T-helper 1 cell treated with Interleukin-12 subunit alpha and Interleukin-12 subunit beta and Interleukin-4 antibody, amounts not matched to agents 30 μg/mL and 1 μg/mL, for 36 hours (primary cell): ENCODE results near the gene PANK4.

Source experiments
- H3K27ac Mint-ChIP-seq: one replicate; pipeline ENCODE4 v1.8.0; 2021; ENCODE audit warnings: mild to moderate bottlenecking, mixed read lengths
- H3K27me3 Mint-ChIP-seq: one replicate; pipeline ENCODE4 v1.8.0; 2021; ENCODE audit warnings: low read depth, mixed read lengths
- H3K36me3 Mint-ChIP-seq: one replicate; pipeline ENCODE4 v1.8.0; 2021; ENCODE audit warnings: low read depth, mixed read lengths
- H3K4me1 Mint-ChIP-seq: one replicate; pipeline ENCODE4 v1.8.0; 2021; ENCODE audit warnings: low read depth, mixed read lengths
- H3K4me3 Mint-ChIP-seq: one replicate; pipeline ENCODE4 v1.8.0; 2021; ENCODE audit warnings: mild to moderate bottlenecking, moderate library complexity, mixed read lengths
- H3K9me3 Mint-ChIP-seq: one replicate; pipeline ENCODE4 v1.8.0; 2021; ENCODE audit warnings: mixed read lengths

The PANK4 gene

DNA sequence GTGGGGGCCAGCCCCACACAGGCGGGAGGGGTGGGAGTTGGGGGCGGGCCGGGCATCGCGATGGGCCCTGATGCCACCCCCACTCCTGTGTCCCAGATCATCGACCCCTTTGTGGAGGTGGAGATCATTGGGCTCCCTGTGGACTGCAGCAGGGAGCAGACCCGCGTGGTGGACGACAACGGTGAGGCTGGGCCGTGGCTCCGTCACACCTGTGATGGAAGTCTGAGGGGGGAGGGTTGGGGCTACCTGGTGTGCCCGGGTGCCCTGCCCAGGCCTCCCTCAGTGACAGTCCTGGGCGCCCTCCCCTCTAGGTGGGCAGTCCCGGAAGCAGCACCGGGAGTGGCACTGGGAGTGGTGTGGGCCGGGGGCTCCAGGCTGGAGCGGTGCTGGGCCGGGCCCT lies 27.7 kb downstream of the PANK4 start:
- H3K27me3 Mint-ChIP-seq: no peaks in the 10 kb centered on the region
- peaks cover 3% of the 10 kb centered on the region for H3K4me1 Mint-ChIP-seq
- no peak overlapping the region for H3K27ac Mint-ChIP-seq
- no peaks in the 10 kb centered on the region for H3K36me3 Mint-ChIP-seq
- no peaks in the 10 kb centered on the region for H3K9me3 Mint-ChIP-seq
- no peak overlapping the region for H3K4me3 Mint-ChIP-seq

GRCh38 chr1:2497891-2498290 lies 28.5 kb downstream of the PANK4 start:
- Mint-ChIP-seq H3K4me3 (no peak overlapping the region), H3K4me1 (peaks cover 3% of the 10 kb centered on the region), H3K36me3 (no peaks in the 10 kb centered on the region), H3K27me3 (no peaks in the 10 kb centered on the region), H3K9me3 (no peaks in the 10 kb centered on the region), H3K27ac (no peak overlapping the region)

GRCh38 chr1:2496746-2497145 lies 29.6 kb downstream of the PANK4 start:
- Mint-ChIP-seq H3K4me3 (no peak overlapping the region), H3K9me3 (no peaks in the 10 kb centered on the region), H3K36me3 (no peaks in the 10 kb centered on the region), H3K27me3 (no peaks in the 10 kb centered on the region), H3K27ac (no peak overlapping the region), H3K4me1 (peaks cover 3% of the 10 kb centered on the region)

DNA sequence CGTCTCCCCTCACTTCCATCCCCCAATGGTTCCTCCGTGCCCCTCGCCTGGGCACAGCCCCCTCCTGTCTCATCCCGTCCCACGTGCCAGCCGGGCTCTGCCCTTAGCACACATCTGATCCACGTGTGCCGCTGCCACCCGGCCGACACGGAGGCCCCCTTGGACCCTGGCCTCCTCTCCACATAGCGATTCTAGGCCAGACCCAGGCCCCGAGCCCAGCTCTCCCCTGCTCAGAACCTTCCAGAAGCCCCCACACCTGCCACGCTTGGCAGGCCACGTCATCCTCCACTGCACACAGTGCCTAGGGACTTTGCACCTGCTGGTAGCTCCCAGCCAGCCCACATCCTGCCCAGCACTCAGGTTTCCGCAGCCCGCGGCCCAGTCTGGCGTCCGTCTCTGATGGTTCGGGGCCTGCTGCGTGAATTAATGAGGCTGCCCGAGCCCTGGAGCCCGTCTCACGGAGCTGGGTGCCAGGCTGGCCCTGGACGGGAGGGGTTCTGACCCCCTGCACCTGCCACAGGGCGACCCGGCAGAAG lies 30.2 kb downstream of the PANK4 start:
- peaks cover 3% of the 10 kb centered on the region for H3K4me1 Mint-ChIP-seq
- no peaks in the 10 kb centered on the region for H3K27me3 Mint-ChIP-seq
- peaks cover 1% of the 10 kb centered on the region for H3K36me3 Mint-ChIP-seq
- H3K27ac Mint-ChIP-seq: no peak overlapping the region
- H3K4me3 Mint-ChIP-seq: no peak overlapping the region
- H3K9me3 Mint-ChIP-seq: no peaks in the 10 kb centered on the region

DNA sequence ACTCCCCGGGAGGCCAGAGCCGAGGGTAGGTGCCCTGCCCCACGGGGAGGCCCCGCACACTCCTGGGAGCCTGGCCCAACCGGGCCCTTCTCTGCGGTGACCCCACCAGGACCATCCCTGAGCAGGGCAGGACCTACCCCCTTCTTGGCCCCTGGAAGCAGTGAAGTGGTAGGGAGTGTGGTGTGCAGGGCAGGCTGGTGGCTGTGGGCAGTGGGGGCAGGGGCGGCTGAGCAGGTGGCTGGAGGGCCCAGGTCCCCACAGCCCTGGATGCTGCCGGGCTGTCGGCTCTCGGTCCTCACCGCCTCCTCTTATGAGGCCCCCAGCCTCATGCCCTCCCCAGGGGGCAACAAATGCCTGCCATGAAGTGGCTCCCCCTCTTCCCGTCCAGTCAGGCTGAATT lies 30.9 kb downstream of the PANK4 start:
- Mint-ChIP-seq H3K36me3 (peaks cover 2% of the 10 kb centered on the region), H3K4me1 (peaks cover 3% of the 10 kb centered on the region), H3K27ac (no peak overlapping the region), H3K9me3 (no peaks in the 10 kb centered on the region), H3K4me3 (no peak overlapping the region), H3K27me3 (no peaks in the 10 kb centered on the region)

DNA sequence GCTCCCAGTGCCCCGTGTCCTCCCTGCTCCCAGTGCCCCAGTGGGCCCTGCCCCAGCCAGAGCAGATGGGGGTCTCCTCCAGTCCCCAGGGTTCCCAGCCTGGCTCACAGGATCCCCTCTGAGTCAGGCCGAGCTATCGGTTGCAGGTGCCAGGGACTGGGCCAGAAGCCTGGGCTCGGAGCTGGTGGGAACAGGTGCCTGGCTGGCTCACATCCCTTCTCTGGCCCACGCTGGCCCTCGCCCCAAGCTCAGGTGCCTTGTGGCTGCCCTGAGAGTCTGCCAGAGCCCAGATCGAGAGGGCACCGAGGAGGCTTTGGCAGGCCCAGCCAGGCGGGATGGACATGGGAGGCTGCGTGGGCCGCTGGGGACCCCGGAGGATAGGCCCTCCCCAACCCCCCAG lies 31.4 kb downstream of the PANK4 start:
- H3K36me3 Mint-ChIP-seq: peaks cover 2% of the 10 kb centered on the region
- no peak overlapping the region for H3K4me3 Mint-ChIP-seq
- H3K27ac Mint-ChIP-seq: no peak overlapping the region
- no peaks in the 10 kb centered on the region for H3K4me1 Mint-ChIP-seq
- no peaks in the 10 kb centered on the region for H3K27me3 Mint-ChIP-seq
- no peaks in the 10 kb centered on the region for H3K9me3 Mint-ChIP-seq

DNA sequence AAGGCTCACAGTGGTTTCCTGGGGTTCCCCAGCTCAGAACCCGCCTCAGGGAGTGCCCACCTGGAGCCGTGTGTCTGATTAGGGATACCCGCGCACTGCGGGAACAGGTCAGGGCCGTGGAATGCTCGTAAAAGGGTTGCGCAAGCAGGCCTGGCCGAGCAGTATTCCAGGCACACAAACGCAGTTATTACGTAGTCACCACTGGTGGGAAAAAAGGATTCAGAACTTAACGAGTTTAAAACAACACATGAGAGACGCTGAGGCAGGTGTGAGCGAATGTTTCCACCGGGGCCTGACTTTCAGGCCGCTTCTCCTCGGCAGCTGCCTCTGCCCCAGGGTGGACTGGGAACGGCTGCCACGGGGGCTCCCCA lies 32.1 kb downstream of the PANK4 start:
- peaks cover 2% of the 10 kb centered on the region for H3K36me3 Mint-ChIP-seq
- H3K4me1 Mint-ChIP-seq: no peaks in the 10 kb centered on the region
- H3K4me3 Mint-ChIP-seq: no peak overlapping the region
- no peak overlapping the region for H3K27ac Mint-ChIP-seq
- no peaks in the 10 kb centered on the region for H3K27me3 Mint-ChIP-seq
- H3K9me3 Mint-ChIP-seq: no peaks in the 10 kb centered on the region

- H3K9me3 Mint-ChIP-seq: peaks cover 4% of the 10 kb centered on the region
- no peaks in the 10 kb centered on the region for H3K27me3 Mint-ChIP-seq
- H3K4me3 Mint-ChIP-seq: no peak overlapping the region
- H3K27ac Mint-ChIP-seq: no peak overlapping the region
- no peaks in the 10 kb centered on the region for H3K4me1 Mint-ChIP-seq
- H3K36me3 Mint-ChIP-seq: peaks cover 5% of the 10 kb centered on the region
Observed at GRCh38 chr1:2493691-2494322, 32.6 kb downstream of the PANK4 start.

GRCh38 chr1:2493218-2493617 lies 33.2 kb downstream of the PANK4 start:
- Mint-ChIP-seq H3K9me3 (peaks cover 8% of the 10 kb centered on the region), H3K27me3 (no peaks in the 10 kb centered on the region), H3K4me1 (no peaks in the 10 kb centered on the region), H3K27ac (no peak overlapping the region), H3K4me3 (no peak overlapping the region), H3K36me3 (peaks cover 6% of the 10 kb centered on the region)

DNA sequence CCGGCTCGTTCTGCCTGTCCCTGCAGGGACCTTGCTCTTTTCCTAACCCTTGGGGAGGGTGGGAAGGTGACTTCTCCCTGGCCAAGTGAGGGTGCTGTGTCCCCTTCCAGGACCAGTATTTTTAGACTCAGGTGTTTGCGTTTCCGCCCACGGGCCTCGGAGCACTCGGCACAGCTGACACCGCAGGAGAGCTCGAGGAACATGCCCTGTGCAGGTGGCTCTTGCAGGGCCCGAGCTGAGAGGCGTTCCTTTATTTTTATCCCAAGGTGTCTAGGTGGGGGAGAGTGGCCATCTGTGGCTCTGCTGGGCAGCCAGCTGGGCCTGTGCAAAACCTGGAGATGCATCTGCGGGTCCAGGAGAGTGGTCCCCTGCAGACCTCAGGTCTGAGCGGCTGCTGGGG lies 34.3 kb downstream of the PANK4 start:
- Mint-ChIP-seq H3K4me1 (no peaks in the 10 kb centered on the region), H3K36me3 (peaks cover 13% of the 10 kb centered on the region), H3K27me3 (no peaks in the 10 kb centered on the region), H3K27ac (no peak overlapping the region), H3K4me3 (no peak overlapping the region), H3K9me3 (peaks cover 12% of the 10 kb centered on the region)

- no peak overlapping the region for H3K4me3 Mint-ChIP-seq
- H3K4me1 Mint-ChIP-seq: no peaks in the 10 kb centered on the region
- peaks cover 12% of the 10 kb centered on the region for H3K9me3 Mint-ChIP-seq
- no peak overlapping the region for H3K27ac Mint-ChIP-seq
- H3K27me3 Mint-ChIP-seq: no peaks in the 10 kb centered on the region
- H3K36me3 Mint-ChIP-seq: peaks cover 13% of the 10 kb centered on the region
Observed at GRCh38 chr1:2489615-2490014, 36.8 kb downstream of the PANK4 start.

DNA sequence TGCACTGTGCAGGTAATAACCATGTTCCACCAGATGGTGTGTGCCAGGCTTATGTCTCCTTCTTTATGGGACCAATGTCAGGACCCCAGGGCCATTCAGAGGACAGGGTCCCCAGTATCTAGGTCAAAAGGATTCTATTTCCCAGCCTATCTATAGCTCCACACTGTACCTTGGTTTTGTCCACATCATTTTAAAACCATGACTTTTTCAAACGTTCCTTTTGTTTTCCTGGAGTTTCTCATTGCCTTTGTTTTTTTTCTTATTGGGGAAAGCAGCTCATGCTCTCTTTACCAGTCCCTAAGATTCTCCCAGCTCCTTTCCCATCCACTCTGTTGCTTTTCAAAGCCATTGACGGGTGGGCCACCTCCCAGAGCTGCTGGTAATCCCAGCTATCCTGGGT lies 37.7 kb downstream of the PANK4 start:
- no peak overlapping the region for H3K27ac Mint-ChIP-seq
- H3K36me3 Mint-ChIP-seq: peaks cover 13% of the 10 kb centered on the region
- peaks cover 12% of the 10 kb centered on the region for H3K9me3 Mint-ChIP-seq
- H3K4me3 Mint-ChIP-seq: no peak overlapping the region
- no peaks in the 10 kb centered on the region for H3K4me1 Mint-ChIP-seq
- no peaks in the 10 kb centered on the region for H3K27me3 Mint-ChIP-seq

DNA sequence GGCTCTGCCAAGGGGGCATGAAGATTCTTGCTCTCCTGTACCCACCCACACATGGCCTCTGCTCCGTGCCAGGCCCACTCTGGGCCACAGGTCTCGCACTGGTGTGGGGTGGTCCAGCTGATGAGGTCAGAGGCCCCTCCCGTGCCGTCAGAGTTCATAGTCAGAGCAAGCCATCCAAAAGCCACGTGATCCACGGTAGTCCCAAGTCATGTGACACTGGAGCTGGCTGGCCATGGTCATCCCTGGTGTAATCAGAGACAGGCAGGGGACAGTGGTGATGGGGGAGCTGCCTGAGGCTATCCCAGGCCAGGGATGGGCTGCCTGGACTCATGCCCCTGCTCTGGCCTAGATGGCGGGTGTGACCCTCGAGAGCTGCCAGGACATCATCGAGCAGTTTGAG lies 39.8 kb downstream of the PANK4 start:
- peaks cover 13% of the 10 kb centered on the region for H3K36me3 Mint-ChIP-seq
- no peak overlapping the region for H3K4me3 Mint-ChIP-seq
- H3K4me1 Mint-ChIP-seq: no peaks in the 10 kb centered on the region
- no peaks in the 10 kb centered on the region for H3K27me3 Mint-ChIP-seq
- peaks cover 12% of the 10 kb centered on the region for H3K9me3 Mint-ChIP-seq
- no peak overlapping the region for H3K27ac Mint-ChIP-seq

GRCh38 chr1:2486041-2486440 lies 40.4 kb downstream of the PANK4 start:
- Mint-ChIP-seq H3K9me3 (peaks cover 12% of the 10 kb centered on the region), H3K27ac (no peak overlapping the region), H3K36me3 (peaks cover 11% of the 10 kb centered on the region), H3K4me3 (no peak overlapping the region), H3K27me3 (no peaks in the 10 kb centered on the region), H3K4me1 (no peaks in the 10 kb centered on the region)

GRCh38 chr1:2483970-2484369 lies 42.4 kb downstream of the PANK4 start:
- Mint-ChIP-seq H3K4me1 (no peaks in the 10 kb centered on the region), H3K36me3 (peaks cover 10% of the 10 kb centered on the region), H3K27ac (no peak overlapping the region), H3K9me3 (peaks cover 10% of the 10 kb centered on the region), H3K27me3 (no peaks in the 10 kb centered on the region), H3K4me3 (no peak overlapping the region)

GRCh38 chr1:2483026-2483425 lies 43.4 kb downstream of the PANK4 start:
- Mint-ChIP-seq H3K27me3 (no peaks in the 10 kb centered on the region), H3K36me3 (peaks cover 7% of the 10 kb centered on the region), H3K9me3 (peaks cover 3% of the 10 kb centered on the region), H3K4me3 (no peak overlapping the region), H3K4me1 (no peaks in the 10 kb centered on the region), H3K27ac (no peak overlapping the region)
